Fibroblast of pulmonary artery (primary cell): ENCODE data around the gene RBM17.
A peak's percentile ranks its signal among the peaks of the same experiment; 100 is the strongest.

Experiments
- DNase-seq: peaks from one replicate; pipeline ENCODE4 v3.0.0-alpha.2; 2010; ENCODE audit warnings: low read depth
- H3K4me3 ChIP-seq: replicated peaks from 2 replicates; pipeline ENCODE4 v1.5.1; 2011; ENCODE audit warnings: low read depth, mild to moderate bottlenecking, control low read depth, low read length, moderate library complexity
- TF ChIP-seq, protein P1 (sequence below): IDR thresholded peaks from 2 replicates; pipeline ENCODE4 v1.5.1; 2011; ENCODE audit warnings: mild to moderate bottlenecking, control low read depth, low read length, inconsistent platforms; ENCODE audit errors: missing control alignments

Gene RBM17

DNA sequence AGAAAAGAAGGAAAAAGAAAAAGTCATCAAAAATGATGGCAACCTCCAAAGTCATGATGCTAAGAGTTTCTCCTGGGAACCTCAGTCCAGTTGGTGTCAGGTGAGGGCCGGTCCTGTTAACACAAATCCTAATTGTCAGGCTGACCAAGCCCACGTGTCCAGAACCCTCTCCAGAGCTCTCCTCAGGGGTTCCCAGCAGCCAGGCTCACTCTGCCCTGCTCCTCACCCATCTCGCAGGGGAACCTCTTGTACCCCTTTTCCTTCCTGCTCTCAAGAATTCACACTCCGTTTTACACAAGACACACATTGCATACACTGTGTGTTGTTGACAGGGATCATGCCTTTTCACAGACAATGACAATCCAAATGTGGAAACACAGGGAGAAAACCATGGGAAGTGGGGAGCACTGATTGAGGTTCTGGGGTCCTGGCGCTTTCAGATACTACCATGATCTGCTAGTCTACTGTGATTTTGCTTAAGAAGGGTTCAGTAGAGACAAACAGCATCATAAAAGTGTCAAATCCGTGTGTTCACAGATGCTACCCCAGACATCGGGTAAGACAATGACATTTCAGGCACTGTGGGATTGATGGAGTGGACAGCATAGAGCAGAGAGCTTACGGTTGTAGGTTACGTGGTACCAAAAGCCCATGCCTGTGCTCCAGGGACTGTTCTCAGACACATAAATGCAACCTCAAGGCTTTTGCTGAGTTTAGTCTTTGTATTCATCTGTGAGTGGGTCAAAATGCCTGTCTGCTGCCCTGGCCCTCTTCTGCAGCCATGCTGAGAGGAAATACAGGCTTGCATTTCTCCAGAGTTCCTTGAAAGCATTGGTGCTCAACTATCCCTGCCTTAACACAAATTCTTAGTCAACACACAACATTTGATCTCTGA lies 42.7 kb upstream of the RBM17 start:
- no peak for DNase-seq
- TF ChIP-seq, protein P1, sequence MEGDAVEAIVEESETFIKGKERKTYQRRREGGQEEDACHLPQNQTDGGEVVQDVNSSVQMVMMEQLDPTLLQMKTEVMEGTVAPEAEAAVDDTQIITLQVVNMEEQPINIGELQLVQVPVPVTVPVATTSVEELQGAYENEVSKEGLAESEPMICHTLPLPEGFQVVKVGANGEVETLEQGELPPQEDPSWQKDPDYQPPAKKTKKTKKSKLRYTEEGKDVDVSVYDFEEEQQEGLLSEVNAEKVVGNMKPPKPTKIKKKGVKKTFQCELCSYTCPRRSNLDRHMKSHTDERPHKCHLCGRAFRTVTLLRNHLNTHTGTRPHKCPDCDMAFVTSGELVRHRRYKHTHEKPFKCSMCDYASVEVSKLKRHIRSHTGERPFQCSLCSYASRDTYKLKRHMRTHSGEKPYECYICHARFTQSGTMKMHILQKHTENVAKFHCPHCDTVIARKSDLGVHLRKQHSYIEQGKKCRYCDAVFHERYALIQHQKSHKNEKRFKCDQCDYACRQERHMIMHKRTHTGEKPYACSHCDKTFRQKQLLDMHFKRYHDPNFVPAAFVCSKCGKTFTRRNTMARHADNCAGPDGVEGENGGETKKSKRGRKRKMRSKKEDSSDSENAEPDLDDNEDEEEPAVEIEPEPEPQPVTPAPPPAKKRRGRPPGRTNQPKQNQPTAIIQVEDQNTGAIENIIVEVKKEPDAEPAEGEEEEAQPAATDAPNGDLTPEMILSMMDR, result no peak
- H3K4me3 ChIP-seq, result no peak overlapping the region

DNA sequence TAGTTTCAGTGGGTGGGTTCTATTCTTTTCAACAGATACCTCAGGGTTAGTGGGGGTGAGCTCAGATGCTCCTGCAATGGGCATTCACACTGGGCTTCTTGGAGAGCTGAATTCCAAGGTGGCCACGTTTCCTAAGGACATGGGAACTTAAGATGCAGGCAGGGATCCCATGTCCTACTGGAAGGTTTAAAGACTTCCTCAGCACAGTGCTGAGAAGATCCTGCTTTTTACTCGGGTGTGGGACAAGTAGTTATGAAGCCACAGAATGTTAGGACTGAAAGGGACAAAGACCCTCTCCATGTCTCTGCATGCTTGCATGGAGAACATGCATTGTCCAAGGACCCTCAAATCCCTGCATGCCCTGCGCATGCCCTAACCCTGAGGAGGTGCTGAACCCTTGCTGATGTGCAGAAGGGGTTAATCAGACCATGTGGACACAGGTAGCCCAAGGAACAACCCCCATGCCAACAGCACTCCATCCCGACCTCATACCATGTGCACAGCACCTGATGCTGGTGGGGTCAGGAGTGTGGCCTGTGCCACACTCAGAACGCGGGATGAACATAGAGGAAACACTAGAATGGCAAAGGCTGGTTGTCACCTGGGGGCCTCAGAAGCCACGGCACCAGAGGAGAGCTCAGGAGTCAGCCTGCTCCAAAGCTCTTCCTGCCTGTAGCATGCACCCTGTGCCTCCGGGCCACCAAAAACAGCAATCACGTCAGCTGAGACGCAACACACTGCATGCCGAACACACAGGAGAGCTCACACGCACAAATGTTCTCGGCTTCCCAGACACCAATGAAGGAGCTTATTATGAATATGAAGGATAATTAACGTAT lies 41.8 kb upstream of the RBM17 start:
- no peak overlapping the region for H3K4me3 ChIP-seq

DNA sequence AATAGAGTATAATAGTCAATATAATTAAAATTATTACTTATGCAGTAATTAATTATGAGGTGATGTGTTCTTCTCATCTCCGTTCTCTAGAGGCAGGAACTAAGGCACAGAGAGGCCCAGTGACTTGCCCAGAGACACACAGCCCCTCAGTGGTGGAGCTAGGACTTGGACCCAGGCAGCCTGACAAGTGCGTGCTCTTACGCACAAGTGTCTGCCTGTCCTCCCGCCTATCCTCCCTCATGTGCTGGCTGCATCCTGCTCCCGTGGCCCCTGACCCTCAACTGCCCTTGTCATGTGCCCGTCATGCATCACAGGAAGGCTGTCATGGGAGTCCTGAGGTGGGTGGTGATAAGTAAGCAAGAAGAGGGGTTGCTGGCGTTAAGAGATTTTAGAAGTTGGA lies 41.0 kb upstream of the RBM17 start:
- DNase-seq, result no peak
- TF ChIP-seq, protein P1, result no peak
- no peak overlapping the region for H3K4me3 ChIP-seq

More for the DNA sequence above, 41.8 kb upstream of the RBM17 start:
- TF ChIP-seq, protein P1, result no peak
- no peak for DNase-seq

DNA sequence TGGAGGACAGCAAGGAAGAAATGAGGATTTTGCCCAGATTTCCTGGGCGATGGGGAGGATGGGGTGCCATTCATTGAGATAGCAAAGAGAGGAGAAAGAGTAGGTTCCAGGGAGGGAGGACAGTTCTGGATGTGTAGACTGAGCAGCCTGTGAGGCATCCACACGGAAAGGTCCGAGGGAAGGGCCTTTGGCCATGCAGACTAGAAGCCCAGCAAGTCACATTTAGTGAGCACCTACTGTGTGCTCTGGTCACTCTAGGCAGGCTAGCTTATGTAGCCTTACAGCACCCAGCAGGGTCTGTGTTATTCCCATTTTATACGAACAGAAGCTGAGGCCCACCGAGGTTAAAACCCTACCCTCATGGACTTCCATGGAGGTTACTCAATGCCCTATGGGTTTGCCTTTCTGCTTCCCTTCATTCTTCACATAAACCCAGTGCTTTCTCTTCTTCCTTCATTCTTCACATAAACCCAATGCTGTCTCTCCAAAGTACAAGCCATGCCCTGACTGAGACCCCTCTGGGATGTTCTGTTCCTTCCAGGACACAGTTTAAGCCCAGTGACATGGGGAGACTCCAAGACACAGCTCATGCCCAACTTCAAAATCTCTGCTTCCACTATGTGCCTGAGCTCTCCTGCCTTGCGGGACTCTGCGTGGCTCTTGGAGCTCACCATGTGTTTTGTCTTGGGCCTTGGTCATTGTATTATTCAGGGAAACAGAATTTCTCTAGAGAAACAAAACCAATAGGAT lies 40.4 kb upstream of the RBM17 start:
- no peak for DNase-seq
- H3K4me3 ChIP-seq, result no peak overlapping the region
- TF ChIP-seq, protein P1, result no peak

DNA sequence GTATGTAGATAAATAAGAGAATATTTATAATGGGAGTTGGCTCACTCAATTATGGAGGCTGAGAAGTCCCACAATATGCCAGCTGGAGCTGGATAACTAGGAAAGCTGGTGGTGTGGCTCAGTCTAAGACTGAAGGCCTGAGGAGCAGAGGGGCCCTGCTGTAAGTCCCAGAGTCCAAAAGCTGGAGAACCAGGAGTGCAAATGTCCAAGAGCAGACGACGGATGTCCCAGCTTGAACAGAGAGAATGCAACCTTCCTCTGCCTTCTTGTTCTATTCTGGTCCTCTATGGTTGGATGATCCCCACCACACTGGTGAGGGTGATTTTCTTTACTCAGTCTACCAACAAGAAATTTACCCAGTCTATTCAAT lies 39.8 kb upstream of the RBM17 start:
- TF ChIP-seq, protein P1, result no peak
- DNase-seq, result no peak
- H3K4me3 ChIP-seq, result no peak overlapping the region

DNA sequence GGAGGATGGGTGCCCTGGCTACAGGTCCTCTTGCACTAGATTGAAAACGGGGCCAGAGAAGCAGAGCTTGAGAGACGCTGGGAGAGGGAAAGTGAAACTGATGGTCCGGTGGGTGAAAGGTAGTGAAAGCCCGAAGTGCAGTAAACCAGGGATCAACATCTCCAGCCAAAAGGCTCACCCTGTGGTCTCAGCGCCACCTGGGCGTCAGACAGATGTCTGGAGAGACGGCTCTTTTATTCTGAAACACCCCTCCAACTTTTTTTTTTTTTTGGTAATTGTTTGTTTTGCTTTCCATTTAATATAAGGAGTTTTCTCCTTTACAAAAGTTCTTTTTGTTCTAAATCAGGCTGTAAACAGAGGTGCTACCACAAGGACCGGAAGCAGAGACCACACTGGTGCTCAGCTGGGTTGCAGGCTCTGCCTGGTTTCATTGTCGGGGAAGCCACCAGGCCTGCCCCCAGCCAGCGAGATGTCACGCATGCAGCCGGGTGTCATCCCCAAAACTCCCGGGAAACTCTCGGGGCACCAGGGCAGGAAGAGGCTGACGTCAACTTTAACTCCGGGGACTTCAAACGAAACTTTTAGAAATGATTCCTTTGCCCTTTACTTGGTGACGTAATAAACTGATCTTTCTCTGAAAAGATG lies 37.9 kb upstream of the RBM17 start:
- DNase-seq, result peak; percentile 58
- H3K4me3 ChIP-seq, result peak overlapping the region; percentile 21
- TF ChIP-seq, protein P1, result peak; percentile 15
